Upper lobe of left lung (tissue), 6 donors: ENCODE results near the gene GALNT5. TPM values are rescaled to one million over a fixed set of nuclear protein-coding genes. Genes with fewer than 3 reads are reported as not detected.

Experiments used
- ATAC-seq, 2 donors: fragments of 200-7000 bp; cut with Tn5 transposase; one replicate each; pipeline ENCODE4 v1.9.1; 2022; ENCODE audit warnings: mild to moderate bottlenecking in 2 of 2, moderate library complexity in 2 of 2; ENCODE audit not compliant: low FRiP score in 2 of 2
- DNase-seq, 2 donors: peaks; one replicate each; pipeline ENCODE4 v3.0.0-alpha.2; 2019 to 2020
- H3K27ac ChIP-seq, 4 donors: fragments of 200-600 bp; sonication (generic); one replicate each; pipeline ENCODE4 v1.5.1; 2016 to 2019
- H3K27me3 ChIP-seq, 4 donors: fragments of 200-600 bp; sonication (generic); one replicate each; pipeline ENCODE4 v1.5.1; 2017 to 2019
- H3K36me3 ChIP-seq, 4 donors: fragments of 200-600 bp; sonication (generic); one replicate each; pipeline ENCODE4 v1.5.1; 2016 to 2019
- H3K4me1 ChIP-seq, 4 donors: fragments of 200-600 bp; sonication (generic); one replicate each; pipeline ENCODE4 v1.5.1; 2018 to 2019
- H3K4me3 ChIP-seq, 4 donors: fragments of 200-600 bp; sonication (generic); one replicate each; pipeline ENCODE4 v1.5.1; 2017 to 2019; ENCODE audit warnings: mild to moderate bottlenecking in 2 of 4, moderate library complexity in 1 of 4
- H3K9me3 ChIP-seq, 4 donors: fragments of 200-600 bp; sonication (generic); one replicate each; pipeline ENCODE4 v1.5.1; 2018 to 2019
- EP300 ChIP-seq, 4 donors: sonication (generic); formaldehyde crosslinking; IDR thresholded peaks; one replicate each; pipeline ENCODE4 v1.5.1; 2017; ENCODE audit warnings: antibody characterized with exemption in 4 of 4, control low read depth in 2 of 4
- POLR2A ChIP-seq, 4 donors: fragments of 450-650 bp; IDR thresholded peaks; one replicate each; pipeline ENCODE4 v1.5.1; 2016 to 2017; ENCODE audit warnings: antibody characterized with exemption in 4 of 4, mild to moderate bottlenecking in 2 of 4
- POLR2AphosphoS5 ChIP-seq, 2 donors: sonication (generic); formaldehyde crosslinking; IDR thresholded peaks; one replicate each; pipeline ENCODE4 v1.5.1; 2017; ENCODE audit warnings: antibody characterized with exemption in 2 of 2
- WGBS, 2 donors: methylation state at CpG; one replicate each; pipeline ENCODE4 v1.1.5; 2017 to 2018; 5-methylcytosine and 5-hydroxymethylcytosine counted together
- total RNA-seq, 6 donors: library from RNA; depleted of rRNA in 4 of 6; stranded (reverse); fragments of >200 nt in 4 of 6; gene quantifications; one replicate each; pipeline versions ENCODE4 v1.1.0 to v1.2.1, GENCODE V29; 2016 to 2021
- TF ChIP-seq, protein P1 (sequence below), 6 experiments: fragments of 450-650 bp in 4 of 6; fragments of 200-600 bp in 2 of 6; sonication (generic) in 2 of 6; IDR thresholded peaks; one replicate each; pipeline ENCODE4 v1.5.1; 2016 to 2019; ENCODE audit warnings: antibody characterized with exemption in 6 of 6
- donor health status: DM: no; HTN: no; CAD: no; lungs with moderate emphysema.
- donor health status: DM: no; HTN: yes; CAD: no; lungs with severe emphysema.

The GALNT5 gene
- total RNA-seq, 6 donors from 2014 or later = 23.0 to 42.9 (median 24.4) TPM

DNA sequence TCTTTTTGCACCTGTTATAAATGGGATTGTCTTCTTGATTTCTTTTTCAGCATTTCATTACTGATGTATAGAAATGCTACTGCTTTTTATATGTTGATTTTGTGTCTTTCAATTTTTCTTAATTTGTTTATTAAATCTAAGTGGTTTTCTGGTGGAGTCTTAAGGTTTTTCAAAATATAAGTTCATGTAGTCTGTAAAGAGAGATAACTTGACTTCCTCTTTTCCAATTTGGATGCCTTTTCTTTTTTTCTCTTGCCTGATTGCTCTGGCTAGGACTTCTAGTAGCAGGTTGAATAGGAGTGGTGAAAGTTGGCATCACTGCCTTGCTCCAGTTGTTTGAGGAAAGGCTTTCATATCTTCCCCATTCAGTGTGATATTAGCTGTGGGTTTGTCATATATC lies 28.6 kb upstream of the GALNT5 start:
- no peaks in the 10 kb centered on the region for H3K9me3 ChIP-seq
- no peak overlapping the region for H3K4me3 ChIP-seq
- H3K27ac ChIP-seq = no peak overlapping the region
- H3K36me3 ChIP-seq = no peaks in the 10 kb centered on the region
- ATAC-seq (no peak), DNase-seq (no peak)
- TF ChIP-seq, protein P1, sequence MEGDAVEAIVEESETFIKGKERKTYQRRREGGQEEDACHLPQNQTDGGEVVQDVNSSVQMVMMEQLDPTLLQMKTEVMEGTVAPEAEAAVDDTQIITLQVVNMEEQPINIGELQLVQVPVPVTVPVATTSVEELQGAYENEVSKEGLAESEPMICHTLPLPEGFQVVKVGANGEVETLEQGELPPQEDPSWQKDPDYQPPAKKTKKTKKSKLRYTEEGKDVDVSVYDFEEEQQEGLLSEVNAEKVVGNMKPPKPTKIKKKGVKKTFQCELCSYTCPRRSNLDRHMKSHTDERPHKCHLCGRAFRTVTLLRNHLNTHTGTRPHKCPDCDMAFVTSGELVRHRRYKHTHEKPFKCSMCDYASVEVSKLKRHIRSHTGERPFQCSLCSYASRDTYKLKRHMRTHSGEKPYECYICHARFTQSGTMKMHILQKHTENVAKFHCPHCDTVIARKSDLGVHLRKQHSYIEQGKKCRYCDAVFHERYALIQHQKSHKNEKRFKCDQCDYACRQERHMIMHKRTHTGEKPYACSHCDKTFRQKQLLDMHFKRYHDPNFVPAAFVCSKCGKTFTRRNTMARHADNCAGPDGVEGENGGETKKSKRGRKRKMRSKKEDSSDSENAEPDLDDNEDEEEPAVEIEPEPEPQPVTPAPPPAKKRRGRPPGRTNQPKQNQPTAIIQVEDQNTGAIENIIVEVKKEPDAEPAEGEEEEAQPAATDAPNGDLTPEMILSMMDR (IDR thresholded peaks at IDR 0.05) = no peak
- TF ChIP-seq EP300 (IDR thresholded peaks at IDR 0.05) (no peak), POLR2AphosphoS5 (IDR thresholded peaks at IDR 0.05) (no peak), POLR2A (IDR thresholded peaks at IDR 0.05) (no peak)
- H3K27me3 ChIP-seq = no peaks in the 10 kb centered on the region
- H3K4me1 ChIP-seq = no peaks in the 10 kb centered on the region

DNA sequence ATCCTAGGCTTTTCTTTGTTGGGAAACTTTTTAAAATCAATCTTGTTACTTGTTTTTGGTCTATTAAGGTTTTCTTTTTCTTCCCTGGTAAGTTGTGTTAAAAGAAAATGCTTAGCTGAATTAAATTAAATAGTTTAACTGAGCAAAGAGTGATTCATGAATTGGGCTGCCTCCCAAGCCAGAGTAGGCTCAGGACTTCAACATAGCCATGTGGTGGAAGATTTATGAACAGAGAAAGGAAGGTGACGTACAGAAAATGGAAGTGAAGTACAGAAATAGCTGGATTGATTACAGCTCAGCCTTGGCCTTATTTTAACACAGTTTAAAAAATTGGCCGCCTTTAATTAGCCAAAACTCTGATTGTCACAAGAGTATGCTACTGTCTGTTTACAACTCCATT lies 27.9 kb upstream of the GALNT5 start:
- H3K4me3 ChIP-seq = no peak overlapping the region
- H3K9me3 ChIP-seq = no peaks in the 10 kb centered on the region
- WGBS, 2 donors = 76 to 83% methylated on average over 2 of the region's 2 CpGs
- TF ChIP-seq POLR2AphosphoS5 (IDR thresholded peaks at IDR 0.05) (no peak), EP300 (IDR thresholded peaks at IDR 0.05) (no peak), POLR2A (IDR thresholded peaks at IDR 0.05) (no peak)
- TF ChIP-seq, protein P1 (IDR thresholded peaks at IDR 0.05) = no peak
- DNase-seq (no peak), ATAC-seq (no peak)
- no peaks in the 10 kb centered on the region for H3K27me3 ChIP-seq
- no peaks in the 10 kb centered on the region for H3K36me3 ChIP-seq
- no peak overlapping the region for H3K27ac ChIP-seq
- no peaks in the 10 kb centered on the region for H3K4me1 ChIP-seq

DNA sequence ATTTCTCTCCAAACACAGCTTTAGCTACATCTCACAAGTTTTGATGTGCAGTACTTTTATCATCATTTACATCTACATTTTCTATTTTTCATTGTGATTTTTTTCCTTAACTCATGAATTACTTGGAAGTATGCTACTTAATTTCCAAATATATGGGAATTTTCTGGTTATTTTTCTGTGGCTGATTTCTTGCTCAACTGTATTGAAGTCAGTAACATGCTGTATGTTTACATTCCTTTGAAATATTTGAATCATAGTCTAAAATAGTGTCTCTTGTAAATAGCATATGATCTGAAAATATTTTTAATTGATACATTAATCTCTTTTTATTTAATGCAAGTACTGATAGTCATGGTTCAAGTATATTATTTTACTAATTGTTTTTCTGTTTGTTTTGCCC lies 26.0 kb upstream of the GALNT5 start:
- no peak for ATAC-seq
- TF ChIP-seq POLR2AphosphoS5 (IDR thresholded peaks at IDR 0.05) (no peak), POLR2A (IDR thresholded peaks at IDR 0.05) (no peak), EP300 (IDR thresholded peaks at IDR 0.05) (no peak)
- TF ChIP-seq, protein P1 (IDR thresholded peaks at IDR 0.05) = no peak
- H3K4me1 ChIP-seq = no peaks in the 10 kb centered on the region
- H3K4me3 ChIP-seq = no peak overlapping the region
- H3K27ac ChIP-seq = no peak overlapping the region
- no peak for DNase-seq
- no peaks in the 10 kb centered on the region for H3K9me3 ChIP-seq
- no peaks in the 10 kb centered on the region for H3K27me3 ChIP-seq
- no peaks in the 10 kb centered on the region for H3K36me3 ChIP-seq

DNA sequence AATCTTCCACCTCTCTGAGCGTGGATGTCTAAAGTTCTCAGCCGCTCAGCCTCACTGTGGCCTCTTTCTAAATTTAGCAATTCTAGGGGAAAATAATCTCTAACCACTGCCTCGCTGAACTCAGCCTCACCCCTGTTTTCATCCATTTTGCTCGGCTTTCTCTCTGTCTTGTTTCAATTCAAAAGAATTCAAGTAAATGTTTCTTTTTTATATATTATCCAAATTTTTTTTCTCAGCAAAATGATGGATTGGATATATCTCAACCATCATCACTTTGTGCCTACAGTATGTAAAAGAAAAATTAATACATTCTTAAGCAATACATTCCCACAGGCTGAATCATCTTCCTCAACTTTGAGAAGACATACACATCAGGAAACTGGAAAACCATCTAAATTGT lies 24.0 kb upstream of the GALNT5 start:
- H3K4me3 ChIP-seq = no peak overlapping the region
- WGBS, 2 donors = 83 to 89% methylated on average over 4 of the region's 4 CpGs
- no peaks in the 10 kb centered on the region for H3K9me3 ChIP-seq
- no peaks in the 10 kb centered on the region for H3K4me1 ChIP-seq
- ATAC-seq (no peak), DNase-seq (no peak)
- H3K27ac ChIP-seq = no peak overlapping the region
- H3K36me3 ChIP-seq = no peaks in the 10 kb centered on the region
- no peak for TF ChIP-seq POLR2A (IDR thresholded peaks at IDR 0.05)
- TF ChIP-seq, protein P1 (IDR thresholded peaks at IDR 0.05) = no peak
- TF ChIP-seq EP300 (IDR thresholded peaks at IDR 0.05) = no peak
- no peak for TF ChIP-seq POLR2AphosphoS5 (IDR thresholded peaks at IDR 0.05)
- H3K27me3 ChIP-seq = no peaks in the 10 kb centered on the region

DNA sequence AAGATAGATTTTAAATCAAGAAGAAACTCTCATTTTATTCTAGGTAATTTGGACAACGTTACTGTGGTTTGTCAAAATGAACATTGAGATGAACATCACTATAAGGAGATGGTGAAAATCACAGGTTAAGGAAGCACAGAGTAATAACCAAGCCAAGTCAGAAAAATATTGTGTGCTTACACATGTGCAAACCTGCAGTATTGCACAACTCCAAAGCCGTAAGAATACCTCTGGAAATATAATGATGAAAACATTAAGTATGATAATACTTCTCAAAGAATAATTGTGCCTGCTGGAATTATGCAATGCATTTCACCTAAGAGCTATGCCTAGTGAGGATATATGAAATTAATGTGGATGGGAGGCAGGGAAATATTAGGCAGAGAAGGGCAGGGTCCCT lies 21.1 kb upstream of the GALNT5 start:
- no peak for DNase-seq
- no peaks in the 10 kb centered on the region for H3K27me3 ChIP-seq
- no peaks in the 10 kb centered on the region for H3K36me3 ChIP-seq
- 74 to 75% methylated on average over 2 of the region's 2 CpGs for WGBS, 2 donors
- TF ChIP-seq EP300 (IDR thresholded peaks at IDR 0.05) = no peak
- TF ChIP-seq POLR2AphosphoS5 (IDR thresholded peaks at IDR 0.05) = no peak
- TF ChIP-seq POLR2A (IDR thresholded peaks at IDR 0.05) = no peak
- ATAC-seq = no peak
- no peaks in the 10 kb centered on the region for H3K9me3 ChIP-seq
- no peak overlapping the region for H3K27ac ChIP-seq
- H3K4me1 ChIP-seq = no peaks in the 10 kb centered on the region
- no peak overlapping the region for H3K4me3 ChIP-seq
